RPMI7951 (cell line): ENCODE results near the gene CTBP2. TPM values are rescaled to one million over a fixed set of nuclear protein-coding genes. Genes with fewer than 3 reads are reported as not detected.

Source experiments
- DNase-seq: peaks from one replicate; pipeline ENCODE4 v3.0.0-alpha.2; 2012; ENCODE audit warnings: low read depth
- total RNA-seq: library from RNA; depleted of rRNA; stranded (reverse); fragments of >200 nt; shearing (Covaris generic); gene quantifications from 2 replicates; pipeline ENCODE4 v1.2.3, GENCODE V29; 2014; rRNA removed

Gene CTBP2
- 45.4 and 48.1 TPM in 2 replicates for total RNA-seq

DNA sequence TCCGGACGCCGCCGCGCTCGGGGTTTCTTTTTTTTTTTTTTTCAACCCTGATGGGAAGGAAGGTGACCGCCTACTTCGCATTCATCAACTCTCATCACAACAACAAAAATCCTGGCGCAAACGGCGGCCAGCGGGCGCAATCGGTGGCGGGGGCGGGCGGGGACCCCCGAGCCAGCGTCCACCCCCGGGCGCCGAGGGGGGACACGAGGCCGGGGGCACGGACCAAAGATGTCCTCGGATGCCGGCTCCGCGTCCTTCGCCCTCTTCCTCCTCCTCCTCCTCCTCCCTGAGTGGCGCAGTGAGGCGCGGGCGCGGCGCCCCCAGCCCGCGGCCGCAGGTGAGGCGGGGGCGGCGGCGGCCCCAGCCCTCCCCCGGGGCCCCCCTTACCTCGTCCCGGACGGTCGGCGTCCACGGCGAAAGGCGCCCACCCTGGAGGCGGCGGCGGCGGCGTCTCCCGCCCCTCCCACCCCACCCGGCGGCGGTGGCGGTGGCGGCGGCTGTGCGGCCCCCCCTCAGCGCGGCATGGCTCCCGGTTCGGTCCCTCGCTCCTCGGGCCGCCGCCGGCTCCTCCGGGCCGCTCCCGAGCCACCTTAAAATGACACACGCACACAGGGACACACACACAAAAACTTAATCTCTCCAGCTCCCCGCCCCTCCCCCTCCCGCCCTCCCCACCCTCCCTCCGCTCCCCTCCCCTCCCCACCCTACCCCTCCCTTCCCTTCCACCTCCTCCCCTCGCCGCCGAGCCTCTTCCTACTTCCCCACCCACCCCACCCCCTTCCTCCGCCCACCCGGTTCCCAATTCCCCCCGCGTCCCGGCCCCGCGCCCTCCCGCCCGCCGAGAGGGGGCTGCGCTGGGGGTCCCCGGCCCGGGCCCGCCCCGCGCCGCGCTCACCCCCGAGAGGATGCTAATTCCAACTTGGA is at the start of gene CTBP2:
TSS of gene CTBP2 (minus strand) at position 632 of the 924 bp plus-strand sequence.
- peak; percentile 54 for DNase-seq

DNA sequence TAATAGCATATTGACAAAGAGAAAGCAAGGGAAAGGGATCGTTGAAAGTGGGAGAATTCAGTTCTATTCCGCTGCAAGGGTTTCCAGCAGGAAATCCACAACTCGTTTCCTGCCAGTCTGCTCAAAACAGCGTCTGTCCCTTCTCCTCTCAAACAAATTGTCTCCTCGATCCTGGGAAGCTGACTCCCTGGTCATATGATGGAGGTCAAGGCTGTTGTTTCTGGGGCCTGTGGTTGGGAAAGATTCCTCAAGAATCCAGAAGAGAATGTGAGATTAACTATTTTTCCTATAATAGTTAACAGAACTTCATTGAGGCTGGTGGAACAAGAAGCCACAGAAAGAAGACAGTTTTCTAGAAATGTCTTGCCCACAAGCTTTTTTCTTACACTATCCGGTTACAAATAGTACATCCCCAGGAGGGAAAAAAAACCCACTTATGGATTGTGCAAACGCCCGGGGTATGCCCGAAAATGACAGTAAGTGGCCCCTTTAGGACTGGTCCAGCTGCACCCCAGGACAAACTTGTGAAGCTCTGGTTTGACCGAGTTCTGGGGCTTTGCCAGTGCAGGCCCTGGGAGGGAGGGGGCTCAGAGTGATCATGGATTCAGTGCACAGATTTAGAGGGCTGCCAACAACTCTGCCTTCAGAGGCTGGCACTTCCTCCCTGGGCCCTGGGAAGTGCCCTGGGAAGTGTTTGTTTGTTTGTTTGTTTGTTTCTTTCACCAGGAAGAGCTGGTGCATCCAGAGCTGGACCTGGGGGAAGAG is 49.4 kb upstream of the CTBP2 start:
- peak; percentile 18 for DNase-seq

GRCh38 chr10:125208854-125209565 is 48.6 kb upstream of the CTBP2 start:
- DNase-seq: no peak

DNA sequence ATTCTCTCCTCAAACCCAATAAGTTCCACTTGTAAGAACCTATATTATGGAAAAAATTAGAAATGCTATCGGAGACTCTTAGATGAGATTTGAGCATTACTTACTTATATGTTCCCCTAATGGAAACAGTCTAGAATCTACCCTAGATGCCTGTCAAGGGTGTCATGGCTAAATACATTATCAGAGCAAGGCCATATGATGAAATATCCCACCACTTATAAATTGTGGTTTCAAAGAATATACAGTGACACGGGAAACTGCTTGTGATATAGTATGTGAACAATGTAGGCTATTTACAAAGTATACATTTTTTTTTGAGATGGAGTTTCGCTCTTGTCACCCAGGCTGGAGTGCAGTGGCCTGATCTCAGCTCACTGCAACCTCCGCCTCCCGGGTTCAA is 46.3 kb upstream of the CTBP2 start:
- DNase-seq: no peak

GRCh38 chr10:125205431-125205830 is 45.1 kb upstream of the CTBP2 start:
- DNase-seq: no peak

DNA sequence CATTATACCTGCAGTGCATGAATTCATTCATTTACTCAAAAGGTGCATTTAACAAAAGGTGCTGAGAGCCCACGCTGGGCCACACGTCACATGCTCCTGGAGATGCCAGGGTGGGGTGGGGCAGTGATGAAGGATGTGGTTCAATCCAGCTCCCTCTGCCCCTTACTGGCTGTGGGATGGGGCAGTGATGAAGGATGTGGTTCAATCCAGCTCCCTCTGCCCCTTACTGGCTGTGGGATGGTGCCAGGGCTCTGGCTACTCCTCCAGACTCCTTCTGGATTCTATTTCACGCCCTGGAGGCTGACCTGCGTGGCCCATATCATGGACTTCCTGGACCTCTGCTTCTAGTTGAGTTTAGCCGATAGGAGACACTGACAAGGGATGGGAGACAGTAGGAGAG is 44.0 kb upstream of the CTBP2 start:
- no peak for DNase-seq

- DNase-seq: no peak
These were observed 42.9 kb upstream of the CTBP2 start for GRCh38 chr10:125203186-125203800.

GRCh38 chr10:125201791-125202622 is 41.6 kb upstream of the CTBP2 start:
- DNase-seq: peak; percentile 60

DNA sequence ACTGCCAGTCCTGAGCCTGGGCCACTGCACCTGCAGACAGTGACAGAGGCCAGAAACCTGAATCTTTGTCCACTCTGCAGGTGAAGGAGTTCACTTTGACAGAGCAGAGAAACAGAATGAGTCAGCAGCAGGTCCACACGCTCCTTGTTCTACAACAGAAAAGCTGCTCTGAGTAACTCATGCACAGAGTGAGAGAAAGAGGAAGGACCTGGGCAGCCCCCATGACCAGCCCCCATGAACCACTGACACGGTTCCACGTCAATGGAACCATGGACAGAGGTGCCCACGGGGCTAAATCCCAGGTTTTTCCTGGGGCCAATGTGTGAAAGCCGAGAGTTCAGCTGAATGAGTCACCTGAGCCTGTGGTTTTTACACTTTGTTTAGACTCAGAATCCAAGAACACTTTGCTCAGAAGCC is 40.8 kb upstream of the CTBP2 start:
- DNase-seq: peak; percentile 64

GRCh38 chr10:125200396-125200795 is 40.0 kb upstream of the CTBP2 start:
- no peak for DNase-seq

DNA sequence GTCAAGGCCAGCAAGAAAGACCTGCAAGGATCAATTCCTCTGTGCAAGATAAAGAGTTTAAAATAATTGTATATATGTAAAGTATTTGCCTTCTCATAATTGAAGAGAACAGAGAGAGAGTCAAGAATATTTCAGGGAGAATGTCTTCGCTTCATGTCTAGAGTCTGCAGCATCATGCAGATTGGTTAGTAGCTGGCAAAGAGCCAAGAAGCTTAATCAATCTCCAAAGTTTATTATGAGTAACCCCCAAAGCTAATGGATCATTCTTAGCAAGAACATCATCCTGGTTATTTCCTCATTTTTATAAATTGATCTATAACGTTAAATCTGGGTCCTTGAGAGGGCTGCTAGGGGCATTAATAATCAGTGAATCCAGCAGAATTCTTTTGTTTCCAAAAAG is 38.9 kb upstream of the CTBP2 start:
- no peak for DNase-seq

DNA sequence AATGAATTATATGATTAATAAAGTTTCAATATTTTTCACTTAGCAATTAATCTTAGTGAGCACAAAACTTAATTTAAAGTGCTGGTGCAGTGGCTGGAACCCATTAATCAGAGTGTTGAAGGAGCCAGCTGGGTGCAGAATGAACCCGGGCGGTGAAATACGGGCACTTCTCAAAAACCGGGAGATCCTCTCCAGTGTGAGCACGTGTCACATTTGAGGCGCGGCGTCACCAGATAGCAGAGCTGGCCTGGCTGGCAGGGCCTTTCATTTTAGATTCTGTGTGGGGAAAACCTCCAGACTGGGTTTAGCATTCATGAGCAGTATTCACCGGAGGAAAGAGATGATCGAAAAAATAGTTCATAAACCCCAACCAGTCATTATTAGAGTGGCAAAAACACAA is 34.5 kb upstream of the CTBP2 start:
- no peak for DNase-seq

DNA sequence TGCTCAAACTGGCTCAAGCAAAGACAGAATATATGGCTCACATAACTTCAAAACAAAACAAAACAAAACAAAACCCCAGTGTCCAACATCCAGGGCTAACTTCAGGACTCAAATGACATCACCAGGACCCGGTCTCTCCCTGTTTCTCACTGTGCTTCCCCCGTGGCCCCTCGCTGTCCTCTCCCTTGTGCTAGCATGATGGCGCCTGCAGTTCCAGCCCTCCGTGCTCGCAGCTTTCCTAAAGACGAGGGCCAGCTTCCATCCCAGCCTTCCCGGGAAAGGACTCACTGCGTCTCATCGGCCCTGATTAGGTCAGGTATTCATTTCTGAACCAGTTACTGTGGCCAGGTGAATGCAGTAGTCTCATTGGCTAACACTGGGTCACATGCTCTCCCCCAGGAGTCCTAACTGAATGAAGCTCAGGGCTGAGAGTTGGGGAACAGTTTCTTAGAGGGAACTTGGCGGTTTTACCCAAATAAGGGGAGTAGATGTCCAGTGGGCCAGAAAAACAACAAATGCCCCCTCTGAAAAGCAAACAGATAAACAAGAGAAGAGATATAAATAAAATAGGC is 33.0 kb upstream of the CTBP2 start:
- no peak for DNase-seq

DNA sequence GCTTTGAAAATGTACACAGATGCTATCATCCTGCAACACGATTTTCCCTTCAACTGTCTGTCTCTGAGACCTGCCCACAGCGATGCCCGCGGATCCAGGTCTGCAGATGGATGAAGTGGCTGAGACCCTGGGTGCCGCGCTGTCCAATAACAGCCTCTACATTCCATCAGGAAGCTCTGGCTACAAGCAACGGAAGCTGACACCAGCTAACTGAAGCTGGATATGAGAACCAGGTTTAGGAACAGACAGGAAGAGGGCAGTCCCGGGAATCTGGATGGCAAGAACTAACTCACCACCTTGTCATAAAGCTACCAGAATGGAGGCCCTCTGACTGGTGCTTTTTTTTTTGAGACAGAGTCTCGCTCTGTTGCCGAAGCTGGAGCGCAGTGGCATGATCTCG is 32.3 kb upstream of the CTBP2 start:
- no peak for DNase-seq

DNA sequence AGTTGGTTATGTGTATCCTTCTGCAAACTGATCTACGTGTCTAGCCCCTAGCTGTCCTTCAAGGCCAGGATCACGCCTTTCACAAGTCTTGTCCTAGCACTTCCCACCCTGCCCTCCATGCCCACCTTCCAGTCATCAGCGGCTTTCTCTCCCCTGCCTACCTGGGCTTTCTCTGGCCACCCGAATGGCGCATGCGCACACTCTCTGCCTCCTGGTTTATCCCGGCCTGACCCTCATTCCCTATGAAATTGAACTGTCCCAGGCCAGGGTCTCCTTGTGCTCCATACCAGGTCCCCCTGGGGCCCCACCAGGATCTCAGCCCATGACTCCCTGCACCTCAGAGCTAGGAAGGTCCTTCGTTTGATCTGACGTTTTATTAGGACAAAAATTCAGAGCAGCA is 31.6 kb upstream of the CTBP2 start:
- no peak for DNase-seq

GRCh38 chr10:125190946-125191345 is 30.6 kb upstream of the CTBP2 start:
- DNase-seq: no peak

DNA sequence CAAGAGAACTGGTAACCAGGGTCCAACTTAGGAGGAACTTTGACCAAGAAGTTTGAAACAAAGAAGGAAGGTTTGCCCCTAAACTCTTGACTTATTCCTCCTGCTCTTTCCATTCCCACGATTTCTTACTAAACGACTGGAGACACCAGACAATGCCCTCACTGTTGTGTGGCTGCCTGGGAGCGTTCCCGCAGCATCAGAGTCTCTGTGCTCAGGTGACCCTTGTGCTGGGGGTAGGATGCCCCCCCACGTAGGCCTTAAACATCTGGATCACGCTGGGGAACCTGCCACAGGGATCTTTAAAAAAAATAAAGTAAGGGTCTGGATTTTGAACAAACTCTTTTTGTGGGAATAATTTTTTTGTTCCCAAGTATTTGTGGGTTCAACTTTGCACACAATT is 30.1 kb upstream of the CTBP2 start:
- no peak for DNase-seq

DNA sequence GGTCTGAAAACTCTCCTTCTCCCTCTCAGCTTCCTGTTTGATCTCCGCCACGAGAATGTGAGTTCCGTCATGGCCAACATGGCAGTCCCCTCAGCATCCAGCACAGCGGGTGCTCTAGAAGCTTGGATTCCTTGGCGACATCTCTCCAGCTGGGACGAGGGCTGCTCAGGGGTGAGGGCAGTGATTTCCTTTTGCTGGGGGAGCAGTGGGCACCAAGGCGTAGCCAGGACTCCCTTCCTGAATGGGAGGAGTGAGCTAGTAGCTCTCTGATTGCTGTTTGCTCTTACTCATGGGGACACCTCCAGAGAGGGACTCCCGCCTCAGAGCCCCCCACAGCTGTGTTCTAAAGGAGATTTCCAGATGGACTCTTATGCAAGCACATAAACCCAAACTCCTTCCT is 28.8 kb upstream of the CTBP2 start:
- DNase-seq: no peak

GRCh38 chr10:125187238-125188194 is 27.2 kb upstream of the CTBP2 start:
- no peak for DNase-seq
